HFFc6 (cell line): ENCODE results near the gene RASGRF2. TPM values are rescaled to one million over a fixed set of nuclear protein-coding genes. Genes with fewer than 3 reads are reported as not detected.

ENCODE experiments used
- DNase-seq: peaks from one replicate; pipeline ENCODE4 v3.0.0-alpha.2; 2018
- H3K27ac Mint-ChIP-seq: 2 replicates; pipeline ENCODE4 v1.8.0; 2020; ENCODE audit warnings: mild to moderate bottlenecking, mixed read lengths
- H3K27me3 Mint-ChIP-seq: 2 replicates; pipeline ENCODE4 v1.8.0; 2021; ENCODE audit warnings: mild to moderate bottlenecking, moderate library complexity, mixed read lengths; ENCODE audit not compliant: insufficient read depth
- H3K36me3 Mint-ChIP-seq: 2 replicates; pipeline ENCODE4 v1.8.0; 2021; ENCODE audit warnings: low read depth, mixed read lengths
- H3K4me1 Mint-ChIP-seq: 2 replicates; pipeline ENCODE4 v1.8.0; 2020; ENCODE audit warnings: low read depth, mixed read lengths
- H3K4me3 Mint-ChIP-seq: 2 replicates; pipeline ENCODE4 v1.8.0; 2020; ENCODE audit warnings: mild to moderate bottlenecking, moderate library complexity, mixed read lengths
- H3K9me3 Mint-ChIP-seq: 2 replicates; pipeline ENCODE4 v1.8.0; 2020; ENCODE audit warnings: mild to moderate bottlenecking, mixed read lengths
- total RNA-seq, 6 experiments: library from RNA; stranded (reverse); fragmentation: NEBNext Ultra II Directional; extraction: Animal tissue kit (Norgen Biotek cat#: 25700); gene quantifications; 2 replicates in 1 of 6; 3 replicates in 5 of 6; pipeline ENCODE4 v1.2.3, GENCODE V29; 2021
- TF ChIP-seq, protein P1 (sequence below): fragments of 200-600 bp; sonication (generic); IDR thresholded peaks from 2 replicates; pipeline ENCODE4 v1.5.0; 2021; ENCODE audit warnings: antibody characterized with exemption, mild to moderate bottlenecking

The RASGRF2 gene
- total RNA-seq, 6 experiments from 2014 or later = 0.21 to 0.97 (median 0.69) TPM

GRCh38 chr5:81180780-81181460 lies 220.8 kb downstream of the RASGRF2 start:
- Mint-ChIP-seq H3K4me3 (no peak overlapping the region), H3K27me3 (peaks cover 17% of the 10 kb centered on the region), H3K36me3 (no peaks in the 10 kb centered on the region), H3K9me3 (no peaks in the 10 kb centered on the region), H3K4me1 (no peaks in the 10 kb centered on the region), H3K27ac (no peak overlapping the region)
- no peak for DNase-seq
- TF ChIP-seq, protein P1, sequence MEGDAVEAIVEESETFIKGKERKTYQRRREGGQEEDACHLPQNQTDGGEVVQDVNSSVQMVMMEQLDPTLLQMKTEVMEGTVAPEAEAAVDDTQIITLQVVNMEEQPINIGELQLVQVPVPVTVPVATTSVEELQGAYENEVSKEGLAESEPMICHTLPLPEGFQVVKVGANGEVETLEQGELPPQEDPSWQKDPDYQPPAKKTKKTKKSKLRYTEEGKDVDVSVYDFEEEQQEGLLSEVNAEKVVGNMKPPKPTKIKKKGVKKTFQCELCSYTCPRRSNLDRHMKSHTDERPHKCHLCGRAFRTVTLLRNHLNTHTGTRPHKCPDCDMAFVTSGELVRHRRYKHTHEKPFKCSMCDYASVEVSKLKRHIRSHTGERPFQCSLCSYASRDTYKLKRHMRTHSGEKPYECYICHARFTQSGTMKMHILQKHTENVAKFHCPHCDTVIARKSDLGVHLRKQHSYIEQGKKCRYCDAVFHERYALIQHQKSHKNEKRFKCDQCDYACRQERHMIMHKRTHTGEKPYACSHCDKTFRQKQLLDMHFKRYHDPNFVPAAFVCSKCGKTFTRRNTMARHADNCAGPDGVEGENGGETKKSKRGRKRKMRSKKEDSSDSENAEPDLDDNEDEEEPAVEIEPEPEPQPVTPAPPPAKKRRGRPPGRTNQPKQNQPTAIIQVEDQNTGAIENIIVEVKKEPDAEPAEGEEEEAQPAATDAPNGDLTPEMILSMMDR = no peak

DNA sequence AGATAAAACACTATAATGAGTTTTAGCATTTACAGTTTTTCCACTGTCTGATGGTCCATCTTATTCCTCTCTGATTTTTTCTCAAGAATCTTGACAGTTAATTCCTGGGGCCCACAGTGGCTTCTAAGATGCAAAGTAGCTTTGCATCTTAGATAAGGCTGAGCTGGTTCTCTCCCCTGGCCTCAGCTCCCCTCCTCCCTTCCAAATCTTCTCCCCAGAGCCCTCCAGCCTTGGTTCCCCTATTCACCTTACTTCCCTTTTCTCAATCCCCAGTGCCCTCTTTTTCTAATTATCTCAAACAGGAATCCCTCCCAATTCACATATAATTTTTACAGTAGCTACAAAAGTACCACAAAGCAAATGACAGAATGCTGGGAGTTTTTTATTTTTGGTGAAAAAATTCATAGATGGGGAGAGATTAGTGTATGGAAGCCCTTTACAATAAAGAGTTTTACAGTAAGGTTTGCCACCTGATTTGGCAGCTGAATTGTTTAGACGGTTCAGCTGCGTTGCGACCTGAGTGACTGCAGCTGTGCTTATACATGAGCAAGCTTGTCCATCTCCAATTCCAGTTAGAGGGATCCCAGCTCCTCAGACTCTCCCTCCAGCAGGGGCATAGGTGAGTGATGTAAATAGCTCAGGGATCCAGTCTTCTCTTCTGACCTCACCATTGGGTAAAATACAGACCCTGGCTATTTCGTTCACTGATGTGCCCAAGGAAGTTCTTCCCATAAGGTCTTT lies 221.6 kb downstream of the RASGRF2 start:
- no peaks in the 10 kb centered on the region for H3K9me3 Mint-ChIP-seq
- H3K4me1 Mint-ChIP-seq = no peaks in the 10 kb centered on the region
- H3K27ac Mint-ChIP-seq = no peak overlapping the region
- H3K4me3 Mint-ChIP-seq = no peak overlapping the region
- peaks cover 17% of the 10 kb centered on the region for H3K27me3 Mint-ChIP-seq
- no peaks in the 10 kb centered on the region for H3K36me3 Mint-ChIP-seq
- TF ChIP-seq, protein P1 = no peak
- no peak for DNase-seq

- peaks cover 17% of the 10 kb centered on the region for H3K27me3 Mint-ChIP-seq
- DNase-seq = no peak
- H3K36me3 Mint-ChIP-seq = no peaks in the 10 kb centered on the region
- no peak overlapping the region for H3K27ac Mint-ChIP-seq
- no peak overlapping the region for H3K4me3 Mint-ChIP-seq
- H3K9me3 Mint-ChIP-seq = no peaks in the 10 kb centered on the region
- no peaks in the 10 kb centered on the region for H3K4me1 Mint-ChIP-seq
- TF ChIP-seq, protein P1 = no peak
Measured at GRCh38 chr5:81182396-81183390, 222.5 kb downstream of the RASGRF2 start.

- no peaks in the 10 kb centered on the region for H3K36me3 Mint-ChIP-seq
- DNase-seq = no peak
- H3K27me3 Mint-ChIP-seq = peaks cover 17% of the 10 kb centered on the region
- H3K27ac Mint-ChIP-seq = no peak overlapping the region
- H3K9me3 Mint-ChIP-seq = no peaks in the 10 kb centered on the region
- H3K4me1 Mint-ChIP-seq = no peaks in the 10 kb centered on the region
- no peak overlapping the region for H3K4me3 Mint-ChIP-seq
- TF ChIP-seq, protein P1 = no peak
Measured at GRCh38 chr5:81183811-81184748, 223.9 kb downstream of the RASGRF2 start.
